Keratinocyte (primary cell): ENCODE measurements around the gene AMBP. TPM values are rescaled to one million over a fixed set of nuclear protein-coding genes. Genes with fewer than 3 reads are reported as not detected.

Experiments used
- DNase-seq: peaks from one replicate; pipeline ENCODE4 v3.0.0-alpha.2; 2011; ENCODE audit warnings: low read depth, missing footprints, low spot score
- FAIRE-seq: peaks from 2 replicates; lab custom pipeline; 2011; peaks lifted over from hg19 to GRCh38; lab: Jason Lieb, UNC
- H2AFZ ChIP-seq: 2 replicates; pipeline ENCODE4 v1.6.0; 2012; ENCODE audit warnings: low read length, control low read depth, inconsistent platforms; ENCODE audit not compliant: control insufficient read depth
- H3K27ac ChIP-seq: 2 replicates; pipeline ENCODE4 v1.5.1; 2011; ENCODE audit warnings: low read length; ENCODE audit not compliant: control insufficient read depth, insufficient read depth
- H3K27me3 ChIP-seq: 3 replicates; pipeline ENCODE4 v1.6.0; 2011; ENCODE audit warnings: low read length; ENCODE audit not compliant: control insufficient read depth, insufficient read depth; ENCODE audit errors: extremely low read depth
- H3K36me3 ChIP-seq, 2 experiments: 2 replicates in 1 of 2; 3 replicates in 1 of 2; pipeline ENCODE4 v1.5.1; 2011; ENCODE audit warnings: low read length in 2 of 2, mild to moderate bottlenecking in 1 of 2; ENCODE audit not compliant: control insufficient read depth in 2 of 2, insufficient read depth in 2 of 2; ENCODE audit errors: extremely low read depth in 1 of 2
- H3K4me1 ChIP-seq: 3 replicates; pipeline ENCODE4 v1.5.1; 2011; ENCODE audit warnings: low read length; ENCODE audit not compliant: control insufficient read depth, insufficient read depth; ENCODE audit errors: extremely low read depth
- H3K4me2 ChIP-seq: 3 replicates; pipeline ENCODE4 v1.6.0; 2011; ENCODE audit warnings: low read depth, low read length; ENCODE audit not compliant: control insufficient read depth, insufficient read depth; ENCODE audit errors: extremely low read depth
- H3K4me3 ChIP-seq, 3 experiments: fragments of 200-600 bp in 1 of 3; sonication (generic) in 1 of 3; 2 replicates in 2 of 3; 3 replicates in 1 of 3; pipeline ENCODE4 v1.5.1; 2011 to 2016; ENCODE audit warnings: low read length in 3 of 3, mild to moderate bottlenecking in 3 of 3, control low read depth in 2 of 3, inconsistent platforms in 1 of 3, low read depth in 1 of 3, mixed read lengths in 1 of 3, mixed run types in 1 of 3, moderate library complexity in 1 of 3; ENCODE audit not compliant: control insufficient read depth in 2 of 3, insufficient read depth in 2 of 3; ENCODE audit errors: extremely low read depth in 1 of 3
- H3K79me2 ChIP-seq: 2 replicates; pipeline ENCODE4 v1.6.0; 2012; ENCODE audit warnings: low read length; ENCODE audit not compliant: control insufficient read depth, insufficient read depth
- H3K9ac ChIP-seq: 3 replicates; pipeline ENCODE4 v1.6.0; 2011; ENCODE audit warnings: low read length; ENCODE audit not compliant: control insufficient read depth, insufficient read depth; ENCODE audit errors: extremely low read depth
- H3K9me1 ChIP-seq: 3 replicates; pipeline ENCODE4 v1.6.0; 2011; ENCODE audit warnings: low read length; ENCODE audit not compliant: control insufficient read depth, insufficient read depth; ENCODE audit errors: extremely low read depth
- H3K9me3 ChIP-seq: 2 replicates; pipeline ENCODE4 v1.5.1; 2012; ENCODE audit warnings: low read depth, low read length; ENCODE audit not compliant: control insufficient read depth
- H4K20me1 ChIP-seq: 3 replicates; pipeline ENCODE4 v1.6.0; 2011; ENCODE audit warnings: low read length; ENCODE audit not compliant: control insufficient read depth, insufficient read depth; ENCODE audit errors: extremely low read depth
- CTCF ChIP-seq, 3 experiments: IDR thresholded peaks in 1 of 3; conservative IDR thresholded peaks in 1 of 3; optimal IDR thresholded peaks in 1 of 3; 2 replicates in 2 of 3; 3 replicates in 1 of 3; pipeline versions ENCODE3 to v1.5.1; 2011; ENCODE audit warnings: low read length in 3 of 3, mild to moderate bottlenecking in 3 of 3, moderate library complexity in 2 of 3, control low read depth in 1 of 3, inconsistent platforms in 1 of 3; ENCODE audit not compliant: insufficient read depth in 2 of 3; ENCODE audit errors: extremely low read depth in 1 of 3
- EZH2 ChIP-seq: IDR thresholded peaks from one replicate; pipeline ENCODE4 v1.6.1; 2012; ENCODE audit warnings: inconsistent platforms, mild to moderate bottlenecking, low read length, moderate library complexity
- dilution Hi-C: fragments of 300-500 bp; cut with MboI; formaldehyde crosslinking; loops from one replicate; pipeline ENCODE4 v1.7.0; 2020; ENCODE audit warnings: low sequenced_read_pairs; ENCODE audit not compliant: extremely low pct_ligation_motif_present
- polyA plus RNA-seq, 5 experiments: library from polyadenylated mRNA; depleted of rRNA in 3 of 5; stranded (reverse) in 3 of 5; stranded (forward) in 1 of 5; unstranded in 1 of 5; fragments of >200 nt; gene quantifications; 1 replicate in 1 of 5; 2 replicates in 3 of 5; 3 replicates in 1 of 5; pipeline versions ENCODE4 v1.2.1 to v1.2.3, GENCODE V29; 2011 to 2012; ENCODE audit warnings: missing spikeins in 2 of 5, low read depth in 1 of 5, low replicate concordance in 1 of 5

The AMBP gene
- polyA plus RNA-seq, 1 donor (not counting 4 experiments of a cell fraction or from before 2014, with no cell fraction given) = not detected

- TF ChIP-seq CTCF (optimal IDR thresholded peaks at IDR 0.05 in 1 of 3, IDR thresholded peaks at IDR 0.05 in 1 of 3, conservative IDR thresholded peaks at IDR 0.05 in 1 of 3; ENCODE audit: extremely low read depth in 1 of 3, insufficient read depth in 2 of 3, low read length in 3 of 3) (no peak), EZH2 (no peak)
- Histone ChIP-seq H3K9me1 (no peaks in the 10 kb centered on the region), H2AFZ (no peak overlapping the region), H3K36me3 (peaks cover 0 to 19% of the 10 kb centered on the region in 2 experiments), H3K4me3 (no peak overlapping the region), H3K4me1 (no peaks in the 10 kb centered on the region), H4K20me1 (no peaks in the 10 kb centered on the region), H3K79me2 (no peaks in the 10 kb centered on the region), H3K9ac (no peak overlapping the region), H3K4me2 (no peak overlapping the region), H3K27me3 (no peaks in the 10 kb centered on the region), H3K27ac (no peak overlapping the region), H3K9me3 (no peaks in the 10 kb centered on the region)
- DNase-seq (no peak), FAIRE-seq (no peak)
- dilution Hi-C loops = no loop called here
Observed at GRCh38 chr9:114050226-114050568, 27.9 kb downstream of the AMBP start.

GRCh38 chr9:114049441-114050225 is 28.5 kb downstream of the AMBP start:
- Histone ChIP-seq H3K9me3 (no peaks in the 10 kb centered on the region), H3K27ac (no peak overlapping the region), H3K9ac (no peak overlapping the region), H3K4me1 (no peaks in the 10 kb centered on the region), H3K36me3 (peaks cover 0 to 19% of the 10 kb centered on the region in 2 experiments), H3K9me1 (no peaks in the 10 kb centered on the region), H4K20me1 (no peaks in the 10 kb centered on the region), H3K79me2 (no peaks in the 10 kb centered on the region), H2AFZ (no peak overlapping the region), H3K4me3 (no peak overlapping the region), H3K27me3 (no peaks in the 10 kb centered on the region), H3K4me2 (no peak overlapping the region)
- FAIRE-seq (no peak), DNase-seq (no peak)
- dilution Hi-C loops = no loop called here
- TF ChIP-seq EZH2 = no peak
- TF ChIP-seq CTCF (optimal IDR thresholded peaks at IDR 0.05 in 1 of 3, IDR thresholded peaks at IDR 0.05 in 1 of 3, conservative IDR thresholded peaks at IDR 0.05 in 1 of 3; ENCODE audit: extremely low read depth in 1 of 3, insufficient read depth in 2 of 3, low read length in 3 of 3) = no peak
